ENCODE results near the gene CCNI2.

CCNI2 gene

GRCh38 chr5:132750471-132751230 is 3.4 kb downstream of the CCNI2 start:
- DNase-seq = no peak

- DNase-seq = no peak
These were observed 4.2 kb downstream of the CCNI2 start for GRCh38 chr5:132751444-132751843.

GRCh38 chr5:132751971-132752580 is 4.8 kb downstream of the CCNI2 start:
- no peak for DNase-seq

- DNase-seq = no peak
These were observed 5.4 kb downstream of the CCNI2 start for GRCh38 chr5:132752581-132753125.

- DNase-seq = peak in 33 of 51 donors; percentile 22 to 81 (median 63)
These were observed 6.1 kb downstream of the CCNI2 start for GRCh38 chr5:132753135-132753987.

GRCh38 chr5:132754111-132754510 is 6.9 kb downstream of the CCNI2 start:
- no peak for DNase-seq

- peak in 6 of 51 donors; percentile 21 to 53 (median 31) for DNase-seq
These were observed 7.7 kb downstream of the CCNI2 start for GRCh38 chr5:132754947-132755346.

- no peak for DNase-seq
These were observed 9.3 kb downstream of the CCNI2 start for GRCh38 chr5:132756542-132756941.

- no peak for DNase-seq
These were observed 11.2 kb downstream of the CCNI2 start for GRCh38 chr5:132758451-132758850.

- DNase-seq = no peak
These were observed 12.2 kb downstream of the CCNI2 start for GRCh38 chr5:132759114-132760048.

- DNase-seq = no peak
These were observed 12.8 kb downstream of the CCNI2 start for GRCh38 chr5:132760049-132760420.

- DNase-seq = no peak
These were observed 13.5 kb downstream of the CCNI2 start for GRCh38 chr5:132760601-132761317.

GRCh38 chr5:132761321-132762240 is 14.4 kb downstream of the CCNI2 start:
- no peak for DNase-seq

- no peak for DNase-seq
These were observed 15.2 kb downstream of the CCNI2 start for GRCh38 chr5:132762246-132763000.

GRCh38 chr5:132763181-132764036 is 16.2 kb downstream of the CCNI2 start:
- DNase-seq = no peak

GRCh38 chr5:132764051-132764450 is 16.8 kb downstream of the CCNI2 start:
- DNase-seq = no peak

GRCh38 chr5:132764671-132765238 is 17.5 kb downstream of the CCNI2 start:
- no peak for DNase-seq

All from hypothalamus (tissue), 51 donors.